ENCODE measurements around the gene CACNB2. TPM values are rescaled to one million over a fixed set of nuclear protein-coding genes. Genes with fewer than 3 reads are reported as not detected.

The CACNB2 gene
- total and polyA plus RNA-seq, 10 of the 15 experiments (the other 5 are each of a cell fraction or from before 2014, with no cell fraction given): 0.62 to 8.1 (median 1.2) TPM

DNA sequence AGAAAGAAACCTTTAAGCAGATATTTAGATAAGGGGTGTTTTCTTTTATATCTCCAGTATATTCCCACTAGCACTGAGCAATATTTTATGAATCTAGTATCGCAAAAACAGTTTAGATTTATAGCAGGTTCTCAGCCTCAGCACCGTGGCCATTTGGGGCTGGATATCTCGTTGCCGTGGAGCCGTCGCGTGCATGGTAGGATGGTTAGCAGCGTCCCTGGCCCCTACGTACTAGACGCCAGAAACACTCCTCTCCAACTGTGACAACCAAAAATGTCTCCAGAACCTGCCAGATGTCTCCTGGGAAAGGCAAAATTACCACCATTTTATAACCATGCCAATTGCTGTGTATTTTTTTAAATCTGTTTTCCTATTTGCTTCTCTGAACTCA, 172.9 kb downstream of the CACNB2 start:
- in situ Hi-C loops (cut with MboI): no loop called here
- no TSS peak for BruUV-seq (replicated peaks)
- intact Hi-C loops (cut with micrococcal nuclease; ENCODE audit: unreplicated experiment): loop anchor here (2.0 to 10.0 kb wide), 3 partner anchors 76 to 458 kb away; no protein-coding TSS in a partner anchor
- SMC1A ChIA-PET (ENCODE audit: uncharacterized antibody, unreplicated experiment): interaction anchor here (0.5 to 3.5 kb wide), 21 partner anchors 9 to 701 kb away, joined by 3 to 19 read pairs (median 5); no protein-coding TSS in a partner anchor
- no peak overlapping the region for H3K4me3 ChIP-seq
- H3K27ac ChIP-seq (ENCODE audit: control insufficient read depth, insufficient read depth): no peak overlapping the region
- POLR2A ChIA-PET: interaction anchor here (0.8 kb wide), 1 partner anchor 86 kb away, joined by 4 read pairs; no protein-coding TSS in a partner anchor
- TF ChIP-seq ATF7 (IDR thresholded peaks at IDR 0.05; ENCODE audit: low read depth): peak; percentile 3; the same call in 1 of the 2 replicates
- no peak for TF ChIP-seq GATAD2B (conservative IDR thresholded peaks at IDR 0.05; ENCODE audit: low read depth)
- CTCF ChIA-PET: interaction anchor here (0.7 to 4.2 kb wide), 19 partner anchors 10 to 642 kb away, joined by 3 to 40 read pairs (median 4); no protein-coding TSS in a partner anchor
- no peaks in the 10 kb centered on the region for H3K27me3 ChIP-seq (replicated peaks in 1 of 2; ENCODE audit: control insufficient read depth in 2 of 2, insufficient read depth in 2 of 2, low read length in 1 of 2)
- no peaks in the 10 kb centered on the region for H3K9me3 ChIP-seq (replicated peaks; ENCODE audit: control insufficient read depth, insufficient read depth, low read length)
- DNase-seq (ENCODE audit: low read depth, low spot score): no peak
- WGBS (ENCODE audit: insufficient coverage, insufficient replicate concordance, low lambda C conversion rate, missing lambda C conversion rate): 64% methylated on average over 10 of the region's 10 CpGs
- no peaks in the 10 kb centered on the region for H4K20me1 ChIP-seq (ENCODE audit: control insufficient read depth, insufficient read depth)
- RAD21 ChIA-PET (ENCODE audit: unreplicated experiment): interaction anchor here (1.0 to 3.7 kb wide), 11 partner anchors 73 to 523 kb away, joined by 3 to 20 read pairs (median 4); no protein-coding TSS in a partner anchor
- H3K36me3 ChIP-seq (ENCODE audit: control insufficient read depth in 2 of 2, insufficient read depth in 2 of 2, low read length in 1 of 2): no peaks in the 10 kb centered on the region
- no peak for ATAC-seq
- no peaks in the 10 kb centered on the region for H3K79me2 ChIP-seq (ENCODE audit: control insufficient read depth, insufficient read depth, low read length)
- FAIRE-seq: no peak
- no peak overlapping the region for H2AFZ ChIP-seq (ENCODE audit: control insufficient read depth, low read depth, low read length)
- no peak overlapping the region for H3K4me2 ChIP-seq (ENCODE audit: control insufficient read depth, insufficient read depth)
- H3K4me1 ChIP-seq (ENCODE audit: control insufficient read depth, insufficient read depth, low read length): no peaks in the 10 kb centered on the region
- no peak overlapping the region for H3K9ac ChIP-seq (ENCODE audit: control insufficient read depth, insufficient read depth, low read length)

DNA sequence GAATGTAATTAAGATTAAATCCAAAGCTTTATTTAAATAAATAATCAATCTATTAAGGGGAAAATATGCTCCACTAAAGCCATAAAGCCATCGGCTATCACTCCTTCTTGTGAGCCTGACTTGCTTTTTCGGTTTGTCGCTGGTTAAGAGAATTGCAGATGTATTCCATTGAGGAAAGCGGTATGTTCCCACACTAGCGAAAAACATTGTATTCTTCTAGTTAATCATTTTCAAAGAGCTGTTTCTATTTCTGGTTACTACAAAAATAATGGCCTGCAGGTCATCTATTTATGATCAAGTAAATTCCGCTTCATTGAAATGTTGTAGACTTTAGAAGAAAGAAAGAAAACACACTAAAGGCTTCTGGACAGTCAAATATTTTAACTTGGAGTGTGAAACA, 173.4 kb downstream of the CACNB2 start:
- Histone ChIP-seq H3K79me2 (ENCODE audit: control insufficient read depth, insufficient read depth, low read length) (no peaks in the 10 kb centered on the region), H3K36me3 (ENCODE audit: control insufficient read depth in 2 of 2, insufficient read depth in 2 of 2, low read length in 1 of 2) (no peaks in the 10 kb centered on the region), H3K27me3 (replicated peaks in 1 of 2; ENCODE audit: control insufficient read depth in 2 of 2, insufficient read depth in 2 of 2, low read length in 1 of 2) (no peaks in the 10 kb centered on the region), H3K27ac (ENCODE audit: control insufficient read depth, insufficient read depth) (no peak overlapping the region), H2AFZ (ENCODE audit: control insufficient read depth, low read depth, low read length) (no peak overlapping the region), H3K4me2 (ENCODE audit: control insufficient read depth, insufficient read depth) (no peak overlapping the region), H3K4me3 (no peak overlapping the region), H4K20me1 (ENCODE audit: control insufficient read depth, insufficient read depth) (no peaks in the 10 kb centered on the region), H3K9ac (ENCODE audit: control insufficient read depth, insufficient read depth, low read length) (no peak overlapping the region), H3K9me3 (replicated peaks; ENCODE audit: control insufficient read depth, insufficient read depth, low read length) (no peaks in the 10 kb centered on the region), H3K4me1 (ENCODE audit: control insufficient read depth, insufficient read depth, low read length) (no peaks in the 10 kb centered on the region)
- FAIRE-seq (no peak), DNase-seq (ENCODE audit: low read depth, low spot score) (no peak), ATAC-seq (no peak)
- ChIA-PET SMC1A (ENCODE audit: uncharacterized antibody, unreplicated experiment) (interaction anchor here (0.5 to 3.5 kb wide), 17 partner anchors 28 to 577 kb away, joined by 3 to 19 read pairs (median 4); no protein-coding TSS in a partner anchor), RAD21 (ENCODE audit: unreplicated experiment) (interaction anchor here (1.1 to 3.7 kb wide), 8 partner anchors 18 to 158 kb away, joined by 3 to 20 read pairs (median 4); no protein-coding TSS in a partner anchor), CTCF (interaction anchor here (0.7 to 4.2 kb wide), 15 partner anchors 10 to 642 kb away, joined by 3 to 40 read pairs (median 4); no protein-coding TSS in a partner anchor), POLR2A (interaction anchor here (0.8 kb wide), 1 partner anchor 85 kb away, joined by 4 read pairs; no protein-coding TSS in a partner anchor)
- WGBS (ENCODE audit: insufficient coverage, insufficient replicate concordance, low lambda C conversion rate, missing lambda C conversion rate): 60% methylated on average over 6 of the region's 6 CpGs
- intact Hi-C loops (cut with micrococcal nuclease; ENCODE audit: unreplicated experiment): loop anchor here (2.0 to 10.0 kb wide), 3 partner anchors 76 to 459 kb away; no protein-coding TSS in a partner anchor
- in situ Hi-C loops (cut with MboI): no loop called here
- BruUV-seq (replicated peaks): no TSS peak
- TF ChIP-seq BMI1 (IDR thresholded peaks at IDR 0.05; ENCODE audit: borderline replicate concordance): no peak
- TF ChIP-seq, protein P1, sequence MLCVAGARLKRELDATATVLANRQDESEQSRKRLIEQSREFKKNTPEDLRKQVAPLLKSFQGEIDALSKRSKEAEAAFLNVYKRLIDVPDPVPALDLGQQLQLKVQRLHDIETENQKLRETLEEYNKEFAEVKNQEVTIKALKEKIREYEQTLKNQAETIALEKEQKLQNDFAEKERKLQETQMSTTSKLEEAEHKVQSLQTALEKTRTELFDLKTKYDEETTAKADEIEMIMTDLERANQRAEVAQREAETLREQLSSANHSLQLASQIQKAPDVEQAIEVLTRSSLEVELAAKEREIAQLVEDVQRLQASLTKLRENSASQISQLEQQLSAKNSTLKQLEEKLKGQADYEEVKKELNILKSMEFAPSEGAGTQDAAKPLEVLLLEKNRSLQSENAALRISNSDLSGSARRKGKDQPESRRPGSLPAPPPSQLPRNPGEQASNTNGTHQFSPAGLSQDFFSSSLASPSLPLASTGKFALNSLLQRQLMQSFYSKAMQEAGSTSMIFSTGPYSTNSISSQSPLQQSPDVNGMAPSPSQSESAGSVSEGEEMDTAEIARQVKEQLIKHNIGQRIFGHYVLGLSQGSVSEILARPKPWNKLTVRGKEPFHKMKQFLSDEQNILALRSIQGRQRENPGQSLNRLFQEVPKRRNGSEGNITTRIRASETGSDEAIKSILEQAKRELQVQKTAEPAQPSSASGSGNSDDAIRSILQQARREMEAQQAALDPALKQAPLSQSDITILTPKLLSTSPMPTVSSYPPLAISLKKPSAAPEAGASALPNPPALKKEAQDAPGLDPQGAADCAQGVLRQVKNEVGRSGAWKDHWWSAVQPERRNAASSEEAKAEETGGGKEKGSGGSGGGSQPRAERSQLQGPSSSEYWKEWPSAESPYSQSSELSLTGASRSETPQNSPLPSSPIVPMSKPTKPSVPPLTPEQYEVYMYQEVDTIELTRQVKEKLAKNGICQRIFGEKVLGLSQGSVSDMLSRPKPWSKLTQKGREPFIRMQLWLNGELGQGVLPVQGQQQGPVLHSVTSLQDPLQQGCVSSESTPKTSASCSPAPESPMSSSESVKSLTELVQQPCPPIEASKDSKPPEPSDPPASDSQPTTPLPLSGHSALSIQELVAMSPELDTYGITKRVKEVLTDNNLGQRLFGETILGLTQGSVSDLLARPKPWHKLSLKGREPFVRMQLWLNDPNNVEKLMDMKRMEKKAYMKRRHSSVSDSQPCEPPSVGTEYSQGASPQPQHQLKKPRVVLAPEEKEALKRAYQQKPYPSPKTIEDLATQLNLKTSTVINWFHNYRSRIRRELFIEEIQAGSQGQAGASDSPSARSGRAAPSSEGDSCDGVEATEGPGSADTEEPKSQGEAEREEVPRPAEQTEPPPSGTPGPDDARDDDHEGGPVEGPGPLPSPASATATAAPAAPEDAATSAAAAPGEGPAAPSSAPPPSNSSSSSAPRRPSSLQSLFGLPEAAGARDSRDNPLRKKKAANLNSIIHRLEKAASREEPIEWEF (IDR thresholded peaks at IDR 0.05; ENCODE audit: insufficient replicate concordance, low read depth, low read length): no peak
- TF ChIP-seq CHD4 (IDR thresholded peaks at IDR 0.05): no peak
- no peak for TF ChIP-seq POU2F2 (IDR thresholded peaks at IDR 0.05; ENCODE audit: borderline replicate concordance, low read depth, low read length)
- TF ChIP-seq, protein P2, sequence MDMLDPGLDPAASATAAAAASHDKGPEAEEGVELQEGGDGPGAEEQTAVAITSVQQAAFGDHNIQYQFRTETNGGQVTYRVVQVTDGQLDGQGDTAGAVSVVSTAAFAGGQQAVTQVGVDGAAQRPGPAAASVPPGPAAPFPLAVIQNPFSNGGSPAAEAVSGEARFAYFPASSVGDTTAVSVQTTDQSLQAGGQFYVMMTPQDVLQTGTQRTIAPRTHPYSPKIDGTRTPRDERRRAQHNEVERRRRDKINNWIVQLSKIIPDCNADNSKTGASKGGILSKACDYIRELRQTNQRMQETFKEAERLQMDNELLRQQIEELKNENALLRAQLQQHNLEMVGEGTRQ (IDR thresholded peaks at IDR 0.05; ENCODE audit: borderline replicate concordance, low read depth, low read length): no peak
- TF ChIP-seq, protein P3, sequence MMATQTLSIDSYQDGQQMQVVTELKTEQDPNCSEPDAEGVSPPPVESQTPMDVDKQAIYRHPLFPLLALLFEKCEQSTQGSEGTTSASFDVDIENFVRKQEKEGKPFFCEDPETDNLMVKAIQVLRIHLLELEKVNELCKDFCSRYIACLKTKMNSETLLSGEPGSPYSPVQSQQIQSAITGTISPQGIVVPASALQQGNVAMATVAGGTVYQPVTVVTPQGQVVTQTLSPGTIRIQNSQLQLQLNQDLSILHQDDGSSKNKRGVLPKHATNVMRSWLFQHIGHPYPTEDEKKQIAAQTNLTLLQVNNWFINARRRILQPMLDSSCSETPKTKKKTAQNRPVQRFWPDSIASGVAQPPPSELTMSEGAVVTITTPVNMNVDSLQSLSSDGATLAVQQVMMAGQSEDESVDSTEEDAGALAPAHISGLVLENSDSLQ (IDR thresholded peaks at IDR 0.05): no peak

Data from GM12878 (cell line).